OCI-LY7 (cell line): Measurements from ENCODE around the gene TUBGCP6. TPM values are rescaled to one million over a fixed set of nuclear protein-coding genes. Genes with fewer than 3 reads are reported as not detected.

Source experiments
- BruUV-seq: library from RNA; stranded (reverse); fragments of 400-500 nt; replicated peaks from 2 replicates; lab custom pipeline; 2021; lab: Mats Ljungman, UMichigan
- CTCF ChIA-PET: fragments of 300-600 bp; sonication (Branson Sonifier 250); formaldehyde crosslinking; loops from one replicate; lab custom pipeline; 2022; ENCODE audit warnings: antibody characterized with exemption; ENCODE audit not compliant: unreplicated experiment; lab: Charles Lee
- POLR2A ChIA-PET: fragments of 300-600 bp; sonication (Branson Sonifier 250); formaldehyde crosslinking; loops from one replicate; lab custom pipeline; 2022; ENCODE audit warnings: antibody characterized with exemption; lab: Charles Lee
- DNase-seq: peaks from one replicate; pipeline ENCODE4 v3.0.0-alpha.2; 2015; ENCODE audit warnings: low spot score
- H2AFZ ChIP-seq: fragments of 200-600 bp; sonication (generic), shearing (Covaris generic); 2 replicates; pipeline ENCODE4 v1.6.1; 2014; ENCODE audit warnings: mild to moderate bottlenecking, antibody characterized with exemption, low read length, moderate library complexity
- H3K27ac ChIP-seq: fragments of 200-600 bp; sonication (generic); 2 replicates; pipeline ENCODE4 v1.5.1; 2014; ENCODE audit warnings: mixed run types, low read depth, mild to moderate bottlenecking, moderate library complexity, low read length, inconsistent platforms; ENCODE audit not compliant: poor library complexity, severe bottlenecking
- H3K36me3 ChIP-seq: fragments of 200-600 bp; sonication (generic); 2 replicates; pipeline ENCODE4 v1.6.1; 2014; ENCODE audit warnings: mild to moderate bottlenecking, antibody characterized with exemption, low read length, moderate library complexity, mixed read lengths; ENCODE audit not compliant: insufficient read depth
- H3K4me1 ChIP-seq: fragments of 200-600 bp; sonication (generic); 2 replicates; pipeline ENCODE4 v1.5.1; 2014; ENCODE audit warnings: mild to moderate bottlenecking, low read length; ENCODE audit not compliant: insufficient read depth, poor library complexity, severe bottlenecking
- H3K4me2 ChIP-seq: fragments of 200-600 bp; sonication (generic); 2 replicates; pipeline ENCODE4 v1.6.1; 2014; ENCODE audit warnings: mild to moderate bottlenecking, low read length
- H3K4me3 ChIP-seq: fragments of 200-600 bp; sonication (generic); 2 replicates; pipeline ENCODE4 v1.5.1; 2014; ENCODE audit warnings: mild to moderate bottlenecking, low read depth, low read length; ENCODE audit not compliant: poor library complexity, severe bottlenecking
- H3K79me2 ChIP-seq: fragments of 200-600 bp; sonication (generic); 2 replicates; pipeline ENCODE4 v1.6.1; 2016; ENCODE audit warnings: low read depth, mild to moderate bottlenecking, low read length, moderate library complexity, mixed read lengths; ENCODE audit not compliant: insufficient read depth
- H3K9me2 ChIP-seq: fragments of 200-600 bp; sonication (generic); 2 replicates; pipeline ENCODE4 v1.6.1; 2016; ENCODE audit warnings: mild to moderate bottlenecking, low read length, mixed read lengths; ENCODE audit not compliant: insufficient read depth
- H3K9me3 ChIP-seq: fragments of 200-600 bp; sonication (generic); 2 replicates; pipeline ENCODE4 v1.6.1; 2014; ENCODE audit warnings: mild to moderate bottlenecking, mixed run types, low read length, mixed read lengths
- H4K20me1 ChIP-seq: fragments of 200-600 bp; sonication (generic); 2 replicates; pipeline ENCODE4 v1.6.1; 2014; ENCODE audit warnings: mild to moderate bottlenecking, antibody characterized with exemption, low read length, moderate library complexity, mixed read lengths; ENCODE audit not compliant: insufficient read depth
- CTCF ChIP-seq: fragments of 200-600 bp; sonication (generic); conservative IDR thresholded peaks from 2 replicates; pipeline ENCODE4 v1.5.1; 2014; ENCODE audit warnings: mild to moderate bottlenecking, antibody characterized with exemption, low read length, moderate library complexity, mixed read lengths
- EZH2phosphoT487 ChIP-seq: fragments of 200-600 bp; sonication (generic); IDR thresholded peaks from 2 replicates; pipeline ENCODE4 v1.6.1; 2018; ENCODE audit warnings: low read depth, borderline replicate concordance, mild to moderate bottlenecking, mixed run types, antibody characterized with exemption, low read length, moderate library complexity, mixed read lengths
- intact Hi-C: fragments of 100-400 bp; cut with micrococcal nuclease; formaldehyde crosslinking; loops from one replicate; pipeline ENCODE4 v1.10.0; 2022; ENCODE audit not compliant: unreplicated experiment
- total RNA-seq, 2 experiments: library from RNA; depleted of rRNA in 1 of 2; stranded (reverse); fragments of >200 nt in 1 of 2; shearing (Covaris generic) in 1 of 2; gene quantifications; 2 replicates each; pipeline ENCODE4 v1.2.3, GENCODE V29; 2014 to 2022

TUBGCP6 gene
- total RNA-seq, 2 experiments from 2014 or later, result 57.7 to 63.2 TPM

GRCh38 chr22:50224071-50224470, 20.8 kb downstream of the TUBGCP6 start:
- H4K20me1 ChIP-seq, result no peaks in the 10 kb centered on the region
- H3K4me2 ChIP-seq, result no peak overlapping the region
- BruUV-seq, result no TSS peak
- TF ChIP-seq EZH2phosphoT487 (no peak), CTCF (no peak)
- no peaks in the 10 kb centered on the region for H3K79me2 ChIP-seq
- H3K9me2 ChIP-seq, result no peaks in the 10 kb centered on the region
- no peaks in the 10 kb centered on the region for H3K4me1 ChIP-seq
- peaks cover 68% of the 10 kb centered on the region for H3K36me3 ChIP-seq
- DNase-seq, result no peak
- ChIA-PET POLR2A (no interaction called here), CTCF (no interaction called here)
- H2AFZ ChIP-seq, result no peak overlapping the region
- H3K4me3 ChIP-seq, result no peak overlapping the region
- intact Hi-C loops, result no loop called here
- H3K27ac ChIP-seq, result no peak overlapping the region
- H3K9me3 ChIP-seq, result no peaks in the 10 kb centered on the region

GRCh38 chr22:50222508-50222907, 22.3 kb downstream of the TUBGCP6 start:
- H3K4me1 ChIP-seq, result no peaks in the 10 kb centered on the region
- no peaks in the 10 kb centered on the region for H3K9me2 ChIP-seq
- no peak overlapping the region for H2AFZ ChIP-seq
- no peaks in the 10 kb centered on the region for H3K9me3 ChIP-seq
- intact Hi-C loops, result no loop called here
- H3K27ac ChIP-seq, result no peak overlapping the region
- CTCF ChIA-PET, result interaction anchor here (0.5 kb wide), 1 partner anchor 535 kb away, joined by 3 read pairs; no protein-coding TSS in a partner anchor
- BruUV-seq, result no TSS peak
- H3K79me2 ChIP-seq, result no peaks in the 10 kb centered on the region
- TF ChIP-seq EZH2phosphoT487 (no peak), CTCF (no peak)
- no peak overlapping the region for H3K4me3 ChIP-seq
- no peak overlapping the region for H3K4me2 ChIP-seq
- POLR2A ChIA-PET, result no interaction called here
- DNase-seq, result no peak
- H4K20me1 ChIP-seq, result no peaks in the 10 kb centered on the region
- H3K36me3 ChIP-seq, result peaks cover 81% of the 10 kb centered on the region

GRCh38 chr22:50221410-50222300, 23.2 kb downstream of the TUBGCP6 start:
- POLR2A ChIA-PET, result no interaction called here

More at GRCh38 chr22:50221410-50222300, 23.2 kb downstream of the TUBGCP6 start:
- Histone ChIP-seq H3K4me2 (no peak overlapping the region), H2AFZ (no peak overlapping the region), H3K9me2 (no peaks in the 10 kb centered on the region), H3K4me3 (no peak overlapping the region), H4K20me1 (no peaks in the 10 kb centered on the region), H3K79me2 (no peaks in the 10 kb centered on the region), H3K27ac (no peak overlapping the region), H3K36me3 (peaks cover 89% of the 10 kb centered on the region), H3K9me3 (no peaks in the 10 kb centered on the region), H3K4me1 (no peaks in the 10 kb centered on the region)
- no peak for DNase-seq
- CTCF ChIA-PET, result no interaction called here
- intact Hi-C loops, result no loop called here
- no peak for TF ChIP-seq EZH2phosphoT487
- peak; percentile 45 for TF ChIP-seq CTCF
- BruUV-seq, result no TSS peak
